GM12801 (cell line): ENCODE results near the gene MED27.

Source experiments
- TF ChIP-seq, protein P1 (sequence below): IDR thresholded peaks from one replicate; pipeline ENCODE4 v1.5.1; 2011; ENCODE audit warnings: control low read depth; ENCODE audit not compliant: insufficient read length; ENCODE audit errors: extremely low read depth

MED27 gene

DNA sequence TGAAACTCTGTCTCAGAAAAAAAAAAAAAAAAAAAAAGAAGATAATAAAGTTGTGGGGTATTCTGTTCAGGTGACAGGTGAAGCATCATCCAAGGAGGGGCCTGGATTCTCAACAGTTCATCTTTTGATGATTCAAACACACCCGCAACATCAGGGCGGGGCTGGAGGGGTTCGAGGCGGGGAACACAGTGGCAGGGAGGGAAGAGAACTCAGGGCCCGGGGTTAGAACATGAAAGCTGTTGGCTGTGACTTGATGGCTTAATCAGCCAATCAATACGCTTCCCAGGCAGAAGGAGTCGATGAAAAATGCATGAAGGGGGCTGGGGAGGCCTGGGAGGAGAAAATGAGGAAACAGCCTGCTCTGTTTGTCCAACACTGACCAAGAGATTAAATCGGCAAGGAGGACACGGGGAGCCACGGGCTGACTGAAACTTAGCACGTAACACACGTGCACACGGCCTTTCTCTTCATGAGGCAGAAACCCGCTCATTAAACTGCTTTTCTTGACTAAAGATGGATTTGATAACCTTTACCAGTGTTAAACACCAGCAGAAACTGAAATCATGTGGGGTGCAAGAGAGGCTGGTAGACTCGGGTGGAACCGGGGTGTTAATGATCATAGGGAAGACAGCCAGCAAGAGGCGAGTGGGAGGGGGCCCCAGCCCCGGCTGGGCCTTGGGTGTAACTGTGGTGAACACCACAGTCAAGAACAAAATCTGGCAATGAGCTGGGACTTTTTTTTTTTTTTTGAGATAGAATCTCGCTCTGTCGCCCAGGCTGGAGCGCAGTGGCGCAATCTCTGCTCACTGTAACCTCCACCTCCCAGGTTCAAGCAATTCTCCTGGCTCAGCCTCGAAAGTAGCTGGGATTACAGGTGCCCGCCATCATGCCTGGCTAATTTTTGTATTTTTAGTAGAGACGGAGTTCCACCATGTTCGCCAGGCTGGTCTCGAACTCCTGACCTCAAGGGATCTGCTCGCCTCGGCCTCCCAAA, 234.1 kb downstream of the MED27 start:
- TF ChIP-seq, protein P1, sequence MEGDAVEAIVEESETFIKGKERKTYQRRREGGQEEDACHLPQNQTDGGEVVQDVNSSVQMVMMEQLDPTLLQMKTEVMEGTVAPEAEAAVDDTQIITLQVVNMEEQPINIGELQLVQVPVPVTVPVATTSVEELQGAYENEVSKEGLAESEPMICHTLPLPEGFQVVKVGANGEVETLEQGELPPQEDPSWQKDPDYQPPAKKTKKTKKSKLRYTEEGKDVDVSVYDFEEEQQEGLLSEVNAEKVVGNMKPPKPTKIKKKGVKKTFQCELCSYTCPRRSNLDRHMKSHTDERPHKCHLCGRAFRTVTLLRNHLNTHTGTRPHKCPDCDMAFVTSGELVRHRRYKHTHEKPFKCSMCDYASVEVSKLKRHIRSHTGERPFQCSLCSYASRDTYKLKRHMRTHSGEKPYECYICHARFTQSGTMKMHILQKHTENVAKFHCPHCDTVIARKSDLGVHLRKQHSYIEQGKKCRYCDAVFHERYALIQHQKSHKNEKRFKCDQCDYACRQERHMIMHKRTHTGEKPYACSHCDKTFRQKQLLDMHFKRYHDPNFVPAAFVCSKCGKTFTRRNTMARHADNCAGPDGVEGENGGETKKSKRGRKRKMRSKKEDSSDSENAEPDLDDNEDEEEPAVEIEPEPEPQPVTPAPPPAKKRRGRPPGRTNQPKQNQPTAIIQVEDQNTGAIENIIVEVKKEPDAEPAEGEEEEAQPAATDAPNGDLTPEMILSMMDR, result no peak

DNA sequence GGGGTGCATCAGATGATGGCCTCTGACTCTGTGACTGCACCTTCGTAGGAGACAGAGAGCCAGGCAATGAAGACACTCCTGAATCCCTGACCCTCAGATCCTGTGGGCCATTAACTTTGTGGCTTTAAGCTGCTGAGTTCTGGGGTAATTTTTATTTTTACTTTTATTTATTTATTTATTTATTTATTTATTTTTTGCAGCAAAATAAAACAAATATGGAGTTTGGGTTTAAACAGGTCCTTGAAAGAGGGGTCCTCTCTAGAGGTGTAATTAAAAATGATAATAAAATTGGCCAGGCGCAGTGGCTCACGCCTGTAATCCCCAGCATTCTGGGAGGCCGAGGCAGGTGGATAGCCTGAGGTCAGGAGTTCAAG, 234.9 kb downstream of the MED27 start:
- TF ChIP-seq, protein P1, result no peak

DNA sequence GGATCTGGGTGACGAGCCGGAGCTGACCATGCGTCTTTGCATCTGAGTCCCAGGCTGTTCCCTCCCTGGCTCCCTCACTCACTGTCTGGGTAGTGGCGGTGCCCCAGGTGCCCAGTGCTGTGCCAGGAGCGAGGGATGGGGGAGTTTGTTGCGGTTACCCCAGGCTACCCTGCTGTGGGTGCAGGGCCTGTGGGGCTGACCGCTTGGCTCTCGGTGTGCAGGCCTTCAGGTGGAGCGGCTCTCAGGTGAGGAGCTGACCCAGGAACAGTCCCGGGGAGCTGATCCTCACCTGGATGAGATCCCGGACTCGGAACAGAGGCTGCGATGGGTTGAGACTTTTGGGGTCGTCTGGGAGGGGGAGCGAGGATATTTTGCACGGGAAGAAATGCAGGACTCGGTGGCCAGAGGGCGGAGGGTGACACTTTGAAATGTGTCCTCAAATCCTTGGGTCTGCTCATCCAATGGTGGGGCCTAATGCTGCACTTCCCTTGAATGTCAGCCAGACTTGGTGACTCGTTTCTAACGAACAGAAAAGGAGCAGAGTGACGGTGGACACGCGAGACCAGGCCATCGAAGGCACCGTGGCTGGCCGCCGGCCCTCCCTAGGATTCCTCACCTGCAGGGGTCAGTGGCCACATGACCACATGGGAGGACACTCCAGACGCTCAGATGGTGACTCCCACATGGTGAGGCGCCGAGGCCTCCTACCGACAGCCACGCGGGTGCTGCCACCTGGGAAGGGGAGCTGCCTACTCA, 235.5 kb downstream of the MED27 start:
- TF ChIP-seq, protein P1, result no peak

DNA sequence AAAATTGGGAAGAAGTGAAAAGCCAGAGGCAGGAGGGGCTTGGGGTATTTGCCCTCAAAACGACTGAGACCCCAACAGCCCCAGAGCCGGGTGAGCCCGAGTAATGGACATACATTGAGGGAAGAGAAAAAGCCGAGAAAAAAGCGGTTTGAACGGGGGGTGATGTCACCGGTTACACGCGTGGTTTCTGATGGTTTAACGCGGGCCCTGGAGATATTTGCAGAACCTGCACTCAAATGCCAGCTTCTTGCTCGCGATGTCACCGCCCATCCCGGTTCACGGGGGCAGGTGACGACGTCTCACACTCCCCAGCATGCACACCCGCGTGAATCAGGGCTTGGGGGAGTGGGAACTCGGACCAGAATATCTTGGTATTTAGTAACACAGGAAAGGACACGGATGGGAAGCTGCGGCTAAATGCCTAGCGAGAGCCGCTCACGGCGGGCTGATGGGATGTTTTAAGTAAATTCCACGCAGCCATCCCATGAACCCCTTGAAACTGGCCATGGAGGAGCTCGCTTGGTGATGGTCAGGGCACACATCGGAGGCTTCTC, 237.8 kb downstream of the MED27 start:
- TF ChIP-seq, protein P1, result no peak

DNA sequence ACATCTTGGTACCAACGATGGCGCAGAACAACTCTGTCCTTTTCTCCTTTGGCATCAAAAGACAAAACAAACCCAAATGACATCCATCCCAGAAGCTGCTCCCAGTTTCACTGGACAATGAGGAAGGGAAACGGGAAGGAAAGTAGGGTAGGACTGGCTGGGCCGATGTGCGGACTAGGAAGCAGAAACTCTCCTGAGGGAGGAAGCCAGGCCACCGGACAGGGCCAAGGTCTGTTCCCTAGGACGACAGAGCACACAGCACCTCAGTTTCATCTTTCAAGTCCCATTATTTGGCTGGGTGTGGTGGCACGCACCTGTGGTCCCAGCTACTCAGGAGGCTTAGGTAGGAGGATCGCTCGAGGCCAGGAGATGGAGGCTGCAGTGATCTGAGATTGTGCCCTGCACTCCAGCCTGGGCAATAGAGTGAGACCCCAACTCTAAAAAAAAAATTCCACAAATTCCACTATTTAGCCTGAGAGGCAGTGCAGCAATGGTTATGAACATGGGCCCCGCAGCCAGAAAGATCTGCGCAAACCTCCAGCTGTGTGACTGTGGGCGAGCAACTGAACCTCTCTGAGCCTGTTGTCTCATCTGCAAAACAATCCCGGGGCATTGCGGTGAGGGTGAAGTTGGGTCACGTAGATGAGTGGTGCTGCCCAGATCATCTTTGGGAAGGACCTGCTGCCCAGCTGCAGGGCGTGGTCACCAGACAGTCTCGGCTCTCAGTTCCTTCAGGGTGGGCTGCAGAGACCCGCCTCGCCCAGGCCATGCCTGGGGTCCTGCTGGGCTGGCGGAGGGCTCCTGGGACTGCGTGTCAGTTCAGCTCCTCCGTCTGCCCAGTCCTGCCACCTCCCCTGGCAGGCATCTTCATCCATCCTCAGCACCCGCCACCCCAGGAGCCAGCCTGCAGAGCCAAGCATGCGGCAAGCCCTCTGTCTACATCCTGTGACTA, 238.6 kb downstream of the MED27 start:
- TF ChIP-seq, protein P1, result no peak

DNA sequence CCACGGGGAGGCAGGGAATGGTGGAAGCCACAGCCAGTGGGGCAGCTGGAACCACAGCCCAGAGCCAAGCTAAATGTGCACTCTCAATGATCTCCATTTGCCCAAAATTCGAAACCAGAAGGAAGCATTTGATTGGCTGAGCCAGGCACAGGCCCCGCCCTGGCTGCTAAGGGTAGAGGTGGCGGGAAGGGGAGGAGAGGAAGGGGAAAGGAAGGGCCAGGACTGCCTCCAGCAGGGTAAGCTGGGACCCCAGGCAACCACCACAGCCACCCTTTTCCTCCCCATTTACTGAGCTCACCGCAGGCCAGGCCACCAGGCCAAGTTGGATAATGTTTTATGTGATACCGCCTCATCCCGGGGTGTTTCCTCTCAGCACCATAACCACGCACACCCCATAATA, 239.4 kb downstream of the MED27 start:
- TF ChIP-seq, protein P1, result no peak
